IMR-90 (cell line): ENCODE results near the gene PSME4. TPM values are rescaled to one million over a fixed set of nuclear protein-coding genes. Genes with fewer than 3 reads are reported as not detected.

Source experiments
- microRNA-seq, 2 experiments: library from miRNA; stranded (forward) in 1 of 2; unstranded in 1 of 2; fragments of 10-50 nt in 1 of 2; fragments of <30 nt in 1 of 2; gene quantifications in 1 of 2; microRNA quantifications in 1 of 2; one replicate each; pipeline versions ENCODE3 to v1.1.0; 2013 to 2020; ENCODE audit not compliant: insufficient read depth in 1 of 2, insufficient read length in 1 of 2, unreplicated experiment in 1 of 2
- polyA plus RNA-seq, 3 experiments: library from polyadenylated mRNA; depleted of rRNA; stranded (reverse); fragments of >200 nt; gene quantifications; 2 replicates each; pipeline ENCODE4 v1.2.3, GENCODE V29; 2012; ENCODE audit warnings: low replicate concordance in 1 of 3
- small RNA-seq, 5 experiments: library from RNA; depleted of rRNA; stranded (forward); fragments of <200 nt; gene quantifications; one replicate each; pipeline ENCODE3, GENCODE V24; 2012
- total RNA-seq: library from RNA; depleted of rRNA; stranded (reverse); fragments of >200 nt; gene quantifications from 2 replicates; pipeline ENCODE4 v1.2.3, GENCODE V29; 2012; rRNA removed

PSME4 gene
- total and polyA plus RNA-seq, 2 of the 4 experiments (the other 2 are of a cell fraction), result 28.2 to 61.3 TPM

Small RNA genes within 50 kb of the gene (microRNA-seq; reads per million reads assigned to microRNA genes)
- 0.37 to 14.5 reads per million in 2 experiments for gene MIR3682

Small RNA genes within 50 kb of the gene (small RNA-seq; reads per million reads assigned to genes)
- gene MIR3682, result 0 to 1.9 (median 0) reads per million in 5 experiments

Other genes with a start within 250 kb of the PSME4 start
- 3.9 and 6.9 TPM in 2 replicates for gene CHAC2, start 203.2 kb downstream of the PSME4 start, total RNA-seq
- 1.9 and 2.4 TPM in 2 replicates for gene CHAC2, start 203.2 kb downstream of the PSME4 start, polyA plus RNA-seq (2012; rRNA removed)
- gene ASB3, start 184.0 kb downstream of the PSME4 start, total RNA-seq, result 36.2 and 39.2 TPM in 2 replicates
- gene ASB3, start 184.0 kb downstream of the PSME4 start, polyA plus RNA-seq (2012; rRNA removed), result 17.1 and 19.2 TPM in 2 replicates
- gene ERLEC1, start 183.9 kb downstream of the PSME4 start, total RNA-seq, result 40.3 and 63.6 TPM in 2 replicates
- 41.6 and 53.4 TPM in 2 replicates for gene ERLEC1, start 183.9 kb downstream of the PSME4 start, polyA plus RNA-seq (2012; rRNA removed)
- gene GPR75, start 111.0 kb downstream of the PSME4 start, total RNA-seq, result 1.4 and 1.7 TPM in 2 replicates
- gene GPR75, start 111.0 kb downstream of the PSME4 start, polyA plus RNA-seq (2012; rRNA removed), result 2.1 and 2.6 TPM in 2 replicates
- 3.9 and 5.8 TPM in 2 replicates for gene ACYP2, start 144.6 kb upstream of the PSME4 start, total RNA-seq
- 5.9 and 7.4 TPM in 2 replicates for gene ACYP2, start 144.6 kb upstream of the PSME4 start, polyA plus RNA-seq (2012; rRNA removed)